AG09309 (cell line): ENCODE data around the gene PTCRA.

Experiments used
- DNase-seq: peaks from one replicate; pipeline ENCODE4 v3.0.0-alpha.2; 2010; ENCODE audit warnings: low read depth
- H3K4me3 ChIP-seq: 2 replicates; pipeline ENCODE4 v1.5.1; 2011; ENCODE audit warnings: mild to moderate bottlenecking, low read depth, low read length, moderate library complexity; ENCODE audit not compliant: control insufficient read depth
- TF ChIP-seq, protein P1 (sequence below): IDR thresholded peaks from 2 replicates; pipeline ENCODE4 v1.5.1; 2011; ENCODE audit warnings: mild to moderate bottlenecking, low read depth, low read length, inconsistent platforms; ENCODE audit not compliant: insufficient read depth, control insufficient read depth; ENCODE audit errors: missing control alignments

Gene PTCRA

DNA sequence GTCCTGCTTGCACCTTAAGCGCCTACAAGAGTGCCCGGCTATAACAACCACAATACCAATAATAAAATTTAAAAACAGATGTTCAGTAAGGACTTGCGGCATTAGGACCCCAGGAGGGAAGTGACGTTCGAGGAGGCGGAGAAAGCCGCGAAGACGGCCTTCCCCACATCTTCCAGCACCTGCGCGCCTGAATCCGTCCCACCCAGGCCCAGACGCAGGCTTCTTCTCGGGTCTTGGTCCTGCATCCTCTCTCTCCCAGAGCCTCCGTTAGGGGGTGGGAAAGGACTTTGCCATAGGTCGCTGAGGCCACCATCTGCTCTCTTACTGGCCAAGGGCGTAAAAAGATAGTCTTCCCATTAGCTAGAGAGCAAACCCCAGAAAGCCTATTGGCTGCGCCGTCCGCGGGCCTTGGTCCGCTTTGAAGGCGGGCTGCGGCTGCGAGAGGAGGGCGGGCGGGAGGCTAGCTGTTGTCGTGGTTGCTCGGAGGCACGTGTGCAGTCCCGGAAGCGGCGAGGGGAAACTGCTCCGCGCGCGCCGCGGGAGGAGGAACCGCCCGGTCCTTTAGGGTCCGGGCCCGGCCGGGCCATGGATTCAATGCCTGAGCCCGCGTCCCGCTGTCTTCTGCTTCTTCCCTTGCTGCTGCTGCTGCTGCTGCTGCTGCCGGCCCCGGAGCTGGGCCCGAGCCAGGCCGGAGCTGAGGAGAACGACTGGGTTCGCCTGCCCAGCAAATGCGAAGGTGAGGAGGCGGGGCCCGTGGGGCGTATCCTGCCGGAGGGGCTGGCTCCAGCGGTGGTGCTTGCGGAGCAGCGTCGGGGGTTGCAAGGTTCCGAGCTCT, 13.3 kb downstream of the PTCRA start, which contains the start of gene CNPY3:
TSS of gene CNPY3 (plus strand) at position 495 of the 835 bp plus-strand sequence. CDS start at position 586, 91 bp downstream.
- H3K4me3 ChIP-seq, result peak within 1 kb of the TSS; percentile 83
- TF ChIP-seq, protein P1, sequence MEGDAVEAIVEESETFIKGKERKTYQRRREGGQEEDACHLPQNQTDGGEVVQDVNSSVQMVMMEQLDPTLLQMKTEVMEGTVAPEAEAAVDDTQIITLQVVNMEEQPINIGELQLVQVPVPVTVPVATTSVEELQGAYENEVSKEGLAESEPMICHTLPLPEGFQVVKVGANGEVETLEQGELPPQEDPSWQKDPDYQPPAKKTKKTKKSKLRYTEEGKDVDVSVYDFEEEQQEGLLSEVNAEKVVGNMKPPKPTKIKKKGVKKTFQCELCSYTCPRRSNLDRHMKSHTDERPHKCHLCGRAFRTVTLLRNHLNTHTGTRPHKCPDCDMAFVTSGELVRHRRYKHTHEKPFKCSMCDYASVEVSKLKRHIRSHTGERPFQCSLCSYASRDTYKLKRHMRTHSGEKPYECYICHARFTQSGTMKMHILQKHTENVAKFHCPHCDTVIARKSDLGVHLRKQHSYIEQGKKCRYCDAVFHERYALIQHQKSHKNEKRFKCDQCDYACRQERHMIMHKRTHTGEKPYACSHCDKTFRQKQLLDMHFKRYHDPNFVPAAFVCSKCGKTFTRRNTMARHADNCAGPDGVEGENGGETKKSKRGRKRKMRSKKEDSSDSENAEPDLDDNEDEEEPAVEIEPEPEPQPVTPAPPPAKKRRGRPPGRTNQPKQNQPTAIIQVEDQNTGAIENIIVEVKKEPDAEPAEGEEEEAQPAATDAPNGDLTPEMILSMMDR, result no peak
- DNase-seq, result peak; percentile 81

GRCh38 chr6:42929821-42930360, 14.0 kb downstream of the PTCRA start:
- TF ChIP-seq, protein P1, result no peak
- no peak for DNase-seq
- peak overlapping the region; percentile 83 for H3K4me3 ChIP-seq

DNA sequence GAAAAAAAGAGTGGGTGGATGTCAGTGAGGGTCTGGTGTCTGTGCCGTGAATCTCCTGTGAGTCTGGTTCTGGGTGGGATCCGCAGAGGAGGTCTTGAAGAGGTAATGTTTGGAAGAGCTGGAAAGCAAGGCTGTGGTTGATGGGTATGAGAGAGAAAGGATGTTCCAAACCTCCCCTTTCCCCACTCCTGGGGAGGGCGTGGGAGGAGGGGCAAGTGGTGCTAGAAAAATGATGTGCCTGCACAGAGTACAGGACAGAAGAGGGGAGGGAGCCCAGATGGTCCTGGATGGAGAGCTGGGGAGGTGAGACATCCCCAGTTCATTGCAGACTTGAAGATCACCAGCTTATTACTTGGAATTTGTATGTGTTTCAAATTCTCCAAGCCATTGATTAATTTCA, 16.6 kb downstream of the PTCRA start:
- H3K4me3 ChIP-seq, result no peak overlapping the region
- DNase-seq, result no peak
- TF ChIP-seq, protein P1, result no peak

GRCh38 chr6:42933205-42933604, 17.4 kb downstream of the PTCRA start:
- DNase-seq, result no peak
- H3K4me3 ChIP-seq, result no peak overlapping the region
- TF ChIP-seq, protein P1, result no peak

GRCh38 chr6:42935322-42935721, 19.5 kb downstream of the PTCRA start:
- H3K4me3 ChIP-seq, result no peak overlapping the region
- TF ChIP-seq, protein P1, result no peak
- DNase-seq, result no peak

GRCh38 chr6:42936398-42936797, 20.5 kb downstream of the PTCRA start:
- no peak for DNase-seq
- TF ChIP-seq, protein P1, result no peak
- H3K4me3 ChIP-seq, result no peak overlapping the region
